Stomach smooth muscle (tissue), 2 donors: ENCODE data around the gene CGNL1.

Source experiments
- H3K27ac ChIP-seq: one replicate; pipeline ENCODE4 v1.7.0; 2013; ENCODE audit warnings: mild to moderate bottlenecking, low read length, inconsistent platforms
- H3K27me3 ChIP-seq, 2 donors: one replicate each; pipeline ENCODE4 v1.7.0; 2013; ENCODE audit warnings: low read length in 2 of 2; ENCODE audit not compliant: insufficient read depth in 2 of 2, control insufficient read depth in 1 of 2
- H3K36me3 ChIP-seq, 2 donors: one replicate each; pipeline ENCODE4 v1.7.0; 2013; ENCODE audit warnings: low read length in 2 of 2; ENCODE audit not compliant: control insufficient read depth in 2 of 2, insufficient read depth in 2 of 2
- H3K4me1 ChIP-seq: one replicate; pipeline ENCODE4 v1.7.0; 2013; ENCODE audit warnings: low read length; ENCODE audit not compliant: control insufficient read depth, insufficient read depth
- H3K4me3 ChIP-seq, 2 donors: one replicate each; pipeline ENCODE4 v1.7.0; 2013; ENCODE audit warnings: low read length in 2 of 2
- H3K9ac ChIP-seq, 2 donors: one replicate each; pipeline ENCODE4 v1.7.0; 2013; ENCODE audit warnings: low read length in 2 of 2, mild to moderate bottlenecking in 1 of 2
- H3K9me3 ChIP-seq, 2 donors: one replicate each; pipeline ENCODE4 v1.7.0; 2013; ENCODE audit warnings: low read length in 2 of 2; ENCODE audit not compliant: control insufficient read depth in 2 of 2
- donor health status: healthy.
- donor health status: Pancreatic carcinoma.

Gene CGNL1

GRCh38 chr15:57353317-57353804 lies 22.9 kb upstream of the CGNL1 start:
- no peak overlapping the region for H3K4me3 ChIP-seq
- H3K36me3 ChIP-seq: no peaks in the 10 kb centered on the region
- H3K9me3 ChIP-seq: no peaks in the 10 kb centered on the region
- H3K27me3 ChIP-seq: no peaks in the 10 kb centered on the region
- no peak overlapping the region for H3K27ac ChIP-seq
- peaks cover 18% of the 10 kb centered on the region for H3K4me1 ChIP-seq
- H3K9ac ChIP-seq: no peak overlapping the region

- no peaks in the 10 kb centered on the region for H3K36me3 ChIP-seq
Observed at GRCh38 chr15:57354436-57355123, 21.7 kb upstream of the CGNL1 start.

GRCh38 chr15:57355259-57355658 lies 21.0 kb upstream of the CGNL1 start:
- H3K4me3 ChIP-seq: no peak overlapping the region
- H3K36me3 ChIP-seq: no peaks in the 10 kb centered on the region
- H3K9me3 ChIP-seq: no peaks in the 10 kb centered on the region
- H3K27ac ChIP-seq: no peak overlapping the region
- no peak overlapping the region for H3K9ac ChIP-seq
- H3K27me3 ChIP-seq: no peaks in the 10 kb centered on the region
- H3K4me1 ChIP-seq: peaks cover 18% of the 10 kb centered on the region

More at GRCh38 chr15:57354436-57355123, 21.7 kb upstream of the CGNL1 start:
- Histone ChIP-seq H3K27ac (no peak overlapping the region), H3K9ac (no peak overlapping the region), H3K4me1 (peaks cover 18% of the 10 kb centered on the region), H3K9me3 (no peaks in the 10 kb centered on the region), H3K4me3 (no peak overlapping the region), H3K27me3 (no peaks in the 10 kb centered on the region)

- Histone ChIP-seq H3K27me3 (no peaks in the 10 kb centered on the region), H3K27ac (no peak overlapping the region), H3K9me3 (no peaks in the 10 kb centered on the region), H3K4me1 (peaks cover 18% of the 10 kb centered on the region), H3K9ac (no peak overlapping the region), H3K36me3 (no peaks in the 10 kb centered on the region), H3K4me3 (no peak overlapping the region)
Observed at GRCh38 chr15:57356178-57356577, 20.1 kb upstream of the CGNL1 start.

- no peaks in the 10 kb centered on the region for H3K9me3 ChIP-seq
- H3K36me3 ChIP-seq: no peaks in the 10 kb centered on the region
- no peak overlapping the region for H3K4me3 ChIP-seq
- peaks cover 18% of the 10 kb centered on the region for H3K4me1 ChIP-seq
- no peak overlapping the region for H3K9ac ChIP-seq
- no peak overlapping the region for H3K27ac ChIP-seq
- no peaks in the 10 kb centered on the region for H3K27me3 ChIP-seq
Observed at GRCh38 chr15:57356636-57357035, 19.7 kb upstream of the CGNL1 start.

- H3K4me3 ChIP-seq: no peak overlapping the region
- no peak overlapping the region for H3K27ac ChIP-seq
- H3K4me1 ChIP-seq: peaks cover 18% of the 10 kb centered on the region
- no peaks in the 10 kb centered on the region for H3K9me3 ChIP-seq
- no peaks in the 10 kb centered on the region for H3K27me3 ChIP-seq
- no peak overlapping the region for H3K9ac ChIP-seq
- no peaks in the 10 kb centered on the region for H3K36me3 ChIP-seq
Observed at GRCh38 chr15:57357799-57358198, 18.5 kb upstream of the CGNL1 start.

- Histone ChIP-seq H3K27ac (no peak overlapping the region), H3K36me3 (no peaks in the 10 kb centered on the region), H3K27me3 (no peaks in the 10 kb centered on the region), H3K9me3 (no peaks in the 10 kb centered on the region), H3K4me1 (peaks cover 18% of the 10 kb centered on the region), H3K9ac (no peak overlapping the region), H3K4me3 (no peak overlapping the region)
Observed at GRCh38 chr15:57358571-57358970, 17.7 kb upstream of the CGNL1 start.

- no peaks in the 10 kb centered on the region for H3K27me3 ChIP-seq
- no peak overlapping the region for H3K4me3 ChIP-seq
- no peak overlapping the region for H3K27ac ChIP-seq
- H3K4me1 ChIP-seq: peaks cover 4% of the 10 kb centered on the region
- H3K9ac ChIP-seq: no peak overlapping the region
- no peaks in the 10 kb centered on the region for H3K36me3 ChIP-seq
- no peaks in the 10 kb centered on the region for H3K9me3 ChIP-seq
Observed at GRCh38 chr15:57363661-57364060, 12.6 kb upstream of the CGNL1 start.

GRCh38 chr15:57364282-57365007 lies 11.9 kb upstream of the CGNL1 start:
- Histone ChIP-seq H3K4me3 (no peak overlapping the region), H3K27ac (no peak overlapping the region), H3K9ac (no peak overlapping the region), H3K9me3 (no peaks in the 10 kb centered on the region), H3K4me1 (peaks cover 4% of the 10 kb centered on the region), H3K36me3 (no peaks in the 10 kb centered on the region), H3K27me3 (no peaks in the 10 kb centered on the region)

- Histone ChIP-seq H3K9ac (no peak overlapping the region), H3K27me3 (no peaks in the 10 kb centered on the region), H3K4me1 (peaks cover 4% of the 10 kb centered on the region), H3K27ac (peak overlapping the region; percentile 24), H3K9me3 (no peaks in the 10 kb centered on the region), H3K36me3 (no peaks in the 10 kb centered on the region), H3K4me3 (no peak overlapping the region)
Observed at GRCh38 chr15:57367556-57367955, 8.7 kb upstream of the CGNL1 start.

- Histone ChIP-seq H3K27me3 (peaks cover 0 to 6% of the 10 kb centered on the region in 2 donors), H3K9me3 (no peaks in the 10 kb centered on the region)
Observed at GRCh38 chr15:57370929-57371328, 5.4 kb upstream of the CGNL1 start.

More at GRCh38 chr15:57370929-57371328, 5.4 kb upstream of the CGNL1 start:
- peaks cover 3% of the 10 kb centered on the region for H3K4me1 ChIP-seq
- H3K4me3 ChIP-seq: no peak overlapping the region
- H3K36me3 ChIP-seq: no peaks in the 10 kb centered on the region
- H3K27ac ChIP-seq: no peak overlapping the region
- H3K9ac ChIP-seq: no peak overlapping the region
